HL-60 (cell line): ENCODE measurements around the gene DIPK1A.

ENCODE experiments used
- DNase-seq, 2 experiments: peaks; one replicate each; pipeline ENCODE4 v3.0.0-alpha.2; 2010 to 2020; ENCODE audit warnings: low read depth in 1 of 2, low spot score in 1 of 2
- H3K27ac ChIP-seq: fragments of 250-450 bp; sonication (Bioruptor Pico); replicated peaks from 2 replicates; pipeline ENCODE4 v1.5.1; 2020; ENCODE audit warnings: mild to moderate bottlenecking, moderate library complexity
- H3K27me3 ChIP-seq: fragments of 250-450 bp; sonication (Bioruptor Pico); 2 replicates; pipeline ENCODE4 v1.5.1; 2021; ENCODE audit warnings: mild to moderate bottlenecking, moderate library complexity; ENCODE audit not compliant: insufficient read depth, poor library complexity, severe bottlenecking
- H3K4me3 ChIP-seq: replicated peaks from 2 replicates; pipeline ENCODE4 v1.5.1; 2011; ENCODE audit warnings: mild to moderate bottlenecking, control low read depth, low read length; ENCODE audit not compliant: insufficient read depth
- GABPA ChIP-seq: IDR thresholded peaks from 2 replicates; pipeline ENCODE4 v1.6.1; 2012; ENCODE audit warnings: low read depth
- POLR2AphosphoS5 ChIP-seq: IDR thresholded peaks from 2 replicates; pipeline ENCODE4 v1.6.1; 2012; ENCODE audit warnings: low read depth
- SPI1 ChIP-seq: IDR thresholded peaks from 2 replicates; pipeline ENCODE4 v1.6.1; 2012; ENCODE audit warnings: low read depth, mild to moderate bottlenecking, borderline replicate concordance
- TF ChIP-seq, protein P1 (sequence below): IDR thresholded peaks from one replicate; pipeline ENCODE4 v1.5.1; 2011; ENCODE audit warnings: low read length, control low read depth, inconsistent platforms; ENCODE audit not compliant: insufficient read depth
- TF ChIP-seq, protein P2 (sequence below): IDR thresholded peaks from 2 replicates; pipeline ENCODE4 v1.6.1; 2012; ENCODE audit warnings: low read depth; ENCODE audit not compliant: insufficient replicate concordance

DIPK1A gene

DNA sequence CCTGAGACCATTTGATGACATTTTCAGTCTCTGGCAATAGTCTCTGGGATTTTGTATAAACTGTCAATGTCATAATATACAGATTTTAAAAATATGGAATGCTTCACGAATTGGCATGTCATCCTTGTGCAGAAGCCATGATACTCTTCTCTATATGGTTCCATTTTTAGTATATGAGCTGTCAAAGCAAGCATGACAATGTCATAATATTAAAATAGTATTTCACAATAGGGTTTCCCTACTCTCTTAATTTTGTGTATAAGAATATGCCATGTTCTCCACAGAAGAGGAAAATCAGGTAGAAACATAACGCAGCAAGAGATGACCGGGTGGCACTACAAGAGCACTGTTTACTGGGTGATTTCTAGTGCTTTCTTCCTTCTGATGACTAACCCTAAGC, 8.3 kb upstream of the DIPK1A start:
- H3K27me3 ChIP-seq: peaks cover 6% of the 10 kb centered on the region
- TF ChIP-seq, protein P1, sequence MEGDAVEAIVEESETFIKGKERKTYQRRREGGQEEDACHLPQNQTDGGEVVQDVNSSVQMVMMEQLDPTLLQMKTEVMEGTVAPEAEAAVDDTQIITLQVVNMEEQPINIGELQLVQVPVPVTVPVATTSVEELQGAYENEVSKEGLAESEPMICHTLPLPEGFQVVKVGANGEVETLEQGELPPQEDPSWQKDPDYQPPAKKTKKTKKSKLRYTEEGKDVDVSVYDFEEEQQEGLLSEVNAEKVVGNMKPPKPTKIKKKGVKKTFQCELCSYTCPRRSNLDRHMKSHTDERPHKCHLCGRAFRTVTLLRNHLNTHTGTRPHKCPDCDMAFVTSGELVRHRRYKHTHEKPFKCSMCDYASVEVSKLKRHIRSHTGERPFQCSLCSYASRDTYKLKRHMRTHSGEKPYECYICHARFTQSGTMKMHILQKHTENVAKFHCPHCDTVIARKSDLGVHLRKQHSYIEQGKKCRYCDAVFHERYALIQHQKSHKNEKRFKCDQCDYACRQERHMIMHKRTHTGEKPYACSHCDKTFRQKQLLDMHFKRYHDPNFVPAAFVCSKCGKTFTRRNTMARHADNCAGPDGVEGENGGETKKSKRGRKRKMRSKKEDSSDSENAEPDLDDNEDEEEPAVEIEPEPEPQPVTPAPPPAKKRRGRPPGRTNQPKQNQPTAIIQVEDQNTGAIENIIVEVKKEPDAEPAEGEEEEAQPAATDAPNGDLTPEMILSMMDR: no peak
- TF ChIP-seq POLR2AphosphoS5 (no peak), SPI1 (no peak), GABPA (no peak)
- TF ChIP-seq, protein P2, sequence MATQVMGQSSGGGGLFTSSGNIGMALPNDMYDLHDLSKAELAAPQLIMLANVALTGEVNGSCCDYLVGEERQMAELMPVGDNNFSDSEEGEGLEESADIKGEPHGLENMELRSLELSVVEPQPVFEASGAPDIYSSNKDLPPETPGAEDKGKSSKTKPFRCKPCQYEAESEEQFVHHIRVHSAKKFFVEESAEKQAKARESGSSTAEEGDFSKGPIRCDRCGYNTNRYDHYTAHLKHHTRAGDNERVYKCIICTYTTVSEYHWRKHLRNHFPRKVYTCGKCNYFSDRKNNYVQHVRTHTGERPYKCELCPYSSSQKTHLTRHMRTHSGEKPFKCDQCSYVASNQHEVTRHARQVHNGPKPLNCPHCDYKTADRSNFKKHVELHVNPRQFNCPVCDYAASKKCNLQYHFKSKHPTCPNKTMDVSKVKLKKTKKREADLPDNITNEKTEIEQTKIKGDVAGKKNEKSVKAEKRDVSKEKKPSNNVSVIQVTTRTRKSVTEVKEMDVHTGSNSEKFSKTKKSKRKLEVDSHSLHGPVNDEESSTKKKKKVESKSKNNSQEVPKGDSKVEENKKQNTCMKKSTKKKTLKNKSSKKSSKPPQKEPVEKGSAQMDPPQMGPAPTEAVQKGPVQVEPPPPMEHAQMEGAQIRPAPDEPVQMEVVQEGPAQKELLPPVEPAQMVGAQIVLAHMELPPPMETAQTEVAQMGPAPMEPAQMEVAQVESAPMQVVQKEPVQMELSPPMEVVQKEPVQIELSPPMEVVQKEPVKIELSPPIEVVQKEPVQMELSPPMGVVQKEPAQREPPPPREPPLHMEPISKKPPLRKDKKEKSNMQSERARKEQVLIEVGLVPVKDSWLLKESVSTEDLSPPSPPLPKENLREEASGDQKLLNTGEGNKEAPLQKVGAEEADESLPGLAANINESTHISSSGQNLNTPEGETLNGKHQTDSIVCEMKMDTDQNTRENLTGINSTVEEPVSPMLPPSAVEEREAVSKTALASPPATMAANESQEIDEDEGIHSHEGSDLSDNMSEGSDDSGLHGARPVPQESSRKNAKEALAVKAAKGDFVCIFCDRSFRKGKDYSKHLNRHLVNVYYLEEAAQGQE: no peak
- H3K27ac ChIP-seq: no peak overlapping the region
- DNase-seq: no peak
- no peak overlapping the region for H3K4me3 ChIP-seq

DNA sequence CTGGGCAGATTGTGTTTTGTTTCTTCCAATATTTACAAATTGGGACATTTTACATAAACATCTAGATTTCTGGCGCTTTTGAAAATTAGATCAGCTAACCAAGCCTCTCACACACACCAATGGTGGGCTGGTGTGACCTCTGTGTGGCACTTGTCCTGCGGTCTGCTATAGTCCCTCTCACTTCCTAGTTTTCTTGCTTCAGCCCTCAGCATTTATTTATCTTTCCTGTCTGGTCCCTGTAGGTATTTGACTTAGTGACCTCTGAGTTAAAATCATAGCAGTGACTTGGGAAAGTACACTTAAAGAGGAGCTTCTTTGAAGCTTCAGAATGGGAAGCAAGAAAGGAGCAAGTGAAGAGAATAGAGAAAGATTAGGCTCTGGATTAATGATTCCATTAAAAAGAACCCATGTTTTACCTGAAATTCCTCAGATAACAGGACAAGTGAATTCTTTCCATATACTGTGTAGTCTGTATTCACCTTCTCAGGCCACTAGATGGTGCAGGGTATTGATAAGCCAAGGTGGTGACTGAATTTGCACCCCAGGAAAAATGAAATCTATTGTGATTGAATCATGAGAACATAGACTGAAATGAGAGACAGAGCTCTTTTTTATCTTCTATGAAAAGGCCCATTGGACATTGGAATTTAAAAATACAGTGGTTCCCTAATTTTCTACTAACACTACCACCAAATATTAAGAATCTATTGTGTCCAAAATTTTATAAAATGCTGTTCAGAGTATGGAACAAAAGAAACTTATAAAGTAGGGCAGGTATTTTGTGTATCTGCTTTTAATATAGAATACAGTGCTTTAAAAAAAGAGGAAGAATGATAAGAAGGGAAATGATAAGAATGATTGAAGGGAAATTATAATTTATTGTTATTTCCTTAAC, 7.1 kb upstream of the DIPK1A start:
- no peak overlapping the region for H3K27ac ChIP-seq
- no peak for DNase-seq
- H3K27me3 ChIP-seq: peaks cover 9% of the 10 kb centered on the region
- no peak overlapping the region for H3K4me3 ChIP-seq
- no peak for TF ChIP-seq POLR2AphosphoS5
- TF ChIP-seq GABPA: no peak
- no peak for TF ChIP-seq SPI1
- TF ChIP-seq, protein P2: no peak
- TF ChIP-seq, protein P1: peak; percentile 4

DNA sequence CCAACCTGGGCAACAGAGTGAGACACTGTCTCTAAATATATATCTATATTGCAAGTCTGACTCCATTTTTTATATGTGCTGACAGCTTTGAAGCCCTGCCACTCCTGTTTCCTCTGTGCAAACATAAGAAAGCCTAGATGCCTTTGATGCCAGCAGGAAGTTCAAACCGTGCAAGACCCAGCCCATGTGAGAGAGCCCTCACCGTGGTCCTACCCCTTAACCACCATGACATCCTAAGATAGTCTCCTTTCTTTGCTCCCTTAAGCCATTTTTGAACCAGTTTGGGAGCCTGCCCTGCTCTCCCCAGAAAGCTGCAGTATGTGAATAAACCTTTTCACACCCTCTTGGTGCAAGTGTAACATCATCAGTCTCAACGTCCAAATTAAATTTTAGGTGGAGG, 3.7 kb upstream of the DIPK1A start:
- H3K27me3 ChIP-seq: peaks cover 22% of the 10 kb centered on the region
- no peak for TF ChIP-seq SPI1
- TF ChIP-seq, protein P1: no peak
- no peak for TF ChIP-seq POLR2AphosphoS5
- no peak for TF ChIP-seq GABPA
- TF ChIP-seq, protein P2: no peak
- no peak overlapping the region for H3K27ac ChIP-seq
- DNase-seq: no peak
- H3K4me3 ChIP-seq: no peak overlapping the region
